Type B pancreatic cell (in vitro differentiated cells): ENCODE results near the gene TFF2. TPM values are rescaled to one million over a fixed set of nuclear protein-coding genes. Genes with fewer than 3 reads are reported as not detected.

Experiments used
- DNase-seq: peaks from one replicate; pipeline ENCODE4 v3.0.0; 2021; ENCODE audit warnings: mixed read lengths; ENCODE audit not compliant: unreplicated experiment; ENCODE audit errors: extremely low spot score
- H3K27ac Mint-ChIP-seq: 2 replicates; pipeline ENCODE4 v1.8.0; 2021; ENCODE audit warnings: mild to moderate bottlenecking, mixed read lengths
- H3K27me3 Mint-ChIP-seq: 2 replicates; pipeline ENCODE4 v1.8.0; 2021; ENCODE audit warnings: mixed read lengths
- H3K36me3 Mint-ChIP-seq: 2 replicates; pipeline ENCODE4 v1.8.0; 2021; ENCODE audit warnings: mixed read lengths
- H3K4me1 Mint-ChIP-seq: one replicate; pipeline ENCODE4 v1.8.0; 2021; ENCODE audit warnings: mixed read lengths; ENCODE audit not compliant: unreplicated experiment
- H3K4me3 Mint-ChIP-seq: 2 replicates; pipeline ENCODE4 v1.8.0; 2021; ENCODE audit warnings: mild to moderate bottlenecking, mixed read lengths
- H3K9me3 Mint-ChIP-seq: 2 replicates; pipeline ENCODE4 v1.8.0; 2021; ENCODE audit warnings: mixed read lengths
- total RNA-seq: library from RNA; stranded (reverse); gene quantifications from 2 replicates; pipeline ENCODE4 v1.2.1, GENCODE V29; 2021; ENCODE audit warnings: low replicate concordance
- TF ChIP-seq, protein P1 (sequence below): fragments of 200-600 bp; sonication (generic); conservative IDR thresholded peaks from 2 replicates; pipeline ENCODE4 v1.5.0; 2021; ENCODE audit warnings: antibody characterized with exemption, mild to moderate bottlenecking

The TFF2 gene
- total RNA-seq, 1 donor from 2014 or later, result 11.3 TPM

DNA sequence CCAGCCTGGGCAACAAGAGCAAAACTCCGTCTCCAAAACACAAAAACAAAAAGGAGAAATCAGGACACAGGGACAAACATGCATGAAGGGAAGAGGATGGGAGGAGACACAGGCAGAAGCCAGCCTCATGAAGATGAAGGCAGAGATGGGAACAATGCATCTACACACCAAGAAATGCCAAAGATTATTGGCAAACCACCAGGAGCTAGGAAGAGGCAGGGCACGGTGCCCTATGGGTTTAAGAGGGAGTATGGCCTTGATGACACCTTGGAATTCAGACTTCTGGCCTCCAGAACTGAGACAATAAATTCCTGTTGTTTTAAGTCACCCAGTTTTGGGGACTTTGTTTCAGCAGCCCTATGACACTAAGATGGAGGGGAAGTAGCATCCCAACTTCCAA lies 39.9 kb upstream of the TFF2 start:
- Mint-ChIP-seq H3K4me1 (peaks cover 27% of the 10 kb centered on the region), H3K27ac (no peak overlapping the region), H3K9me3 (no peaks in the 10 kb centered on the region), H3K4me3 (no peak overlapping the region), H3K27me3 (no peaks in the 10 kb centered on the region), H3K36me3 (no peaks in the 10 kb centered on the region)
- DNase-seq, result no peak
- TF ChIP-seq, protein P1, sequence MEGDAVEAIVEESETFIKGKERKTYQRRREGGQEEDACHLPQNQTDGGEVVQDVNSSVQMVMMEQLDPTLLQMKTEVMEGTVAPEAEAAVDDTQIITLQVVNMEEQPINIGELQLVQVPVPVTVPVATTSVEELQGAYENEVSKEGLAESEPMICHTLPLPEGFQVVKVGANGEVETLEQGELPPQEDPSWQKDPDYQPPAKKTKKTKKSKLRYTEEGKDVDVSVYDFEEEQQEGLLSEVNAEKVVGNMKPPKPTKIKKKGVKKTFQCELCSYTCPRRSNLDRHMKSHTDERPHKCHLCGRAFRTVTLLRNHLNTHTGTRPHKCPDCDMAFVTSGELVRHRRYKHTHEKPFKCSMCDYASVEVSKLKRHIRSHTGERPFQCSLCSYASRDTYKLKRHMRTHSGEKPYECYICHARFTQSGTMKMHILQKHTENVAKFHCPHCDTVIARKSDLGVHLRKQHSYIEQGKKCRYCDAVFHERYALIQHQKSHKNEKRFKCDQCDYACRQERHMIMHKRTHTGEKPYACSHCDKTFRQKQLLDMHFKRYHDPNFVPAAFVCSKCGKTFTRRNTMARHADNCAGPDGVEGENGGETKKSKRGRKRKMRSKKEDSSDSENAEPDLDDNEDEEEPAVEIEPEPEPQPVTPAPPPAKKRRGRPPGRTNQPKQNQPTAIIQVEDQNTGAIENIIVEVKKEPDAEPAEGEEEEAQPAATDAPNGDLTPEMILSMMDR, result no peak

DNA sequence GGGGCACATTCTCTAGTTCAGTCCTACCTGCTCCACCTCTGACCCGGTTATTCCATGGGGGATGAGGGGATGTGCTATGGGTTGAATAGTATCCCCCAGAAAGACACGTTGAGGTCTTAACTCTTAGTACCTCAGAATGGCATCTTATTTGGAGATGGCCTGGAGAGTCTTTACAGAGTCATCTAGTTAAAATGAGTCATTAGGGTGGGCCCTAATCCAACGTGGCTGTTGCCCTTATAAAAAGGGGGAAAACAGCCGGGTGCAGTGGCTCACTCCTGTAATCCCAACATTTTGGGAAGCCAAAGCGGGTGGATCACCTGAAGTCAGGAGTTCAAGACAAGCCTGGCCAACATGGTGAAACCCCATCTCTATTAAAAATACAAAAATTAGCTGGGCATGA lies 39.4 kb upstream of the TFF2 start:
- H3K9me3 Mint-ChIP-seq, result no peaks in the 10 kb centered on the region
- H3K4me1 Mint-ChIP-seq, result peaks cover 28% of the 10 kb centered on the region
- no peak overlapping the region for H3K27ac Mint-ChIP-seq
- H3K36me3 Mint-ChIP-seq, result no peaks in the 10 kb centered on the region
- TF ChIP-seq, protein P1, result no peak
- H3K4me3 Mint-ChIP-seq, result no peak overlapping the region
- H3K27me3 Mint-ChIP-seq, result no peaks in the 10 kb centered on the region
- no peak for DNase-seq

DNA sequence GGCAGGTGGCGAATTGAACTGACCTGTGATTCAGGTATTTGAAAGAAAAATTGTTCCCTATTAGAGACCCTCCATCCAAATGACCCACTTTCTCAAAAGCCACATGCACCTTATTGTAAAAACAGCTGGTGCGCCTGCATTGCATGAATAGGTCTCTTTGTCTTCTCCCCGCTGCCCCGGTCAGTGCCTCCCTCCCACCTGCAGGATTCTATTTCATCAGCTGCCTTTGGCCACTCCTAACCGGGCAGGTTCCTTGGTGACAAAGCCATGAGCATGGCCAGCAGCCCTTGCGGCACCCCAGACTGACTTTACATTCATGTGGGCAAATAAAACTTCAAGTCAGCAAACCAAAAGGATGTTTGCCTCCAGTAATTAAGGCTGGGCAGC lies 38.6 kb upstream of the TFF2 start:
- peak overlapping the region; percentile 85 for H3K27ac Mint-ChIP-seq
- DNase-seq, result no peak
- H3K4me3 Mint-ChIP-seq, result peak overlapping the region; percentile 71
- TF ChIP-seq, protein P1, result no peak
- H3K36me3 Mint-ChIP-seq, result no peaks in the 10 kb centered on the region
- H3K27me3 Mint-ChIP-seq, result no peaks in the 10 kb centered on the region
- H3K4me1 Mint-ChIP-seq, result peaks cover 31% of the 10 kb centered on the region
- no peaks in the 10 kb centered on the region for H3K9me3 Mint-ChIP-seq

DNA sequence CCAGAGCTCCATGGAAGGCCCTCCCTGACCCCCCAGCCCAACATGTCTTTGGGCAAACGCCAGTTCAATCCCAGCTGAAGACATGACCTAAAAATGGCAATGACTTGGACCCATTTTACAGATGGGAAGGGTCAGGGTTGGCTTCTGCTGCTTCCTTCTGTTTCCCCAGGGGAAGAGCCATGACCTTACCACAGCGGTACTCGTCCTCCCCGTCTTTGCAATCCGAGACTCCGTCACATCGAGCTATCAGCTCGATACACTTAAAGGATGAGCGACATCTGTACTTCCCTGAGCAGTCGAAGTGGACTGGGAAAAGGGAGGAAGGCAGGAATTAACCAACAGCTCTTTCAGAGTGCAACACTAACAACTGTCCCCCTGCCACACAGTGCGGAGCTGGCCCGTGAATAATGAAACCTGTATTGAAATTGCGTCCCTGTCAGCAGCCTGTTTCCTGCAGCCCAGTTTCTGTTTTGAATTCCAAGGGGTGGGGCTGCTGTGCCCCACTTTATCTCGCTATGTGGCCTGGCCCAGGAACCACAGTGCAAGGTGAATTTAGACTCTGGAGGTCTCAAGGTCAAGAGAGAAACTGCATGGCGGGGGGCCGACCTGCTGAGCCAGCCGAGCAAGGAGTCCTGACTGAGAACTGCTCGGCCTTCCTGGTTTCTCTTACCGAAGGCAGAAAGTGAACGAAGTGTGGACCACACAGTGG lies 38.1 kb upstream of the TFF2 start:
- Mint-ChIP-seq H3K27ac (peak overlapping the region; percentile 85), H3K4me3 (peak overlapping the region; percentile 71), H3K9me3 (no peaks in the 10 kb centered on the region), H3K27me3 (no peaks in the 10 kb centered on the region), H3K36me3 (no peaks in the 10 kb centered on the region), H3K4me1 (peaks cover 31% of the 10 kb centered on the region)
- no peak for DNase-seq
- TF ChIP-seq, protein P1, result no peak

DNA sequence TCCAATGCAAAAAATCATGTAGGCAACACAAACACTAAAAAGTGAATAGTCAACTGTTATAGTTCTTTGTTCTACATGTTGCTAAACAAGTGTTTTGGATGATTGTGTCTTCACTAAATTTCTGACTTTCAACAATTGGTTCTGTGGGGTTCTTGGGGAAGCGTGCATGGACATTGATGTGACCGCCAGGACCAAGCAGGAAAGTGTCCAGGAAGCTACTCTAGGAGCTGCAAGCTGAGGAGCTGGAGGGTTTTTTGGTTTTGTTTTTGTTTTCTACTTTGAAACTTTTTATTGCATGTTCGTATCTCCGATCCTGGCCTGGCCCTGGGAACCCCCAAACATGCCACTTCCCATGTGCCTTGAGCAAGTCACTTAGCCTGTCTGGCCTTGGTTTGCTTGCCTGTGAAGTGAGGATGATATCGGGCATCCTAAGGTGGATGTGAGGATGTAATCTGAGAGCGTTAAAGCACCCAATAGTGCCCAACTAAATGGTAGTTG lies 37.1 kb upstream of the TFF2 start:
- Mint-ChIP-seq H3K27ac (peak overlapping the region; percentile 9), H3K36me3 (no peaks in the 10 kb centered on the region), H3K4me1 (peaks cover 31% of the 10 kb centered on the region), H3K27me3 (no peaks in the 10 kb centered on the region), H3K4me3 (peak overlapping the region; percentile 61), H3K9me3 (no peaks in the 10 kb centered on the region)
- DNase-seq, result no peak
- TF ChIP-seq, protein P1, result no peak
